GM18909 (cell line): ENCODE data around the gene NFKB2.
A peak's percentile ranks its signal among the peaks of the same experiment; 100 is the strongest.

Source experiments
- ATAC-seq: cut with Tn5 transposase; IDR thresholded peaks from one replicate; pipeline ENCODE4 v1.9.1; 2021; ENCODE audit warnings: mild to moderate bottlenecking; ENCODE audit not compliant: unreplicated experiment, poor library complexity

The NFKB2 gene

DNA sequence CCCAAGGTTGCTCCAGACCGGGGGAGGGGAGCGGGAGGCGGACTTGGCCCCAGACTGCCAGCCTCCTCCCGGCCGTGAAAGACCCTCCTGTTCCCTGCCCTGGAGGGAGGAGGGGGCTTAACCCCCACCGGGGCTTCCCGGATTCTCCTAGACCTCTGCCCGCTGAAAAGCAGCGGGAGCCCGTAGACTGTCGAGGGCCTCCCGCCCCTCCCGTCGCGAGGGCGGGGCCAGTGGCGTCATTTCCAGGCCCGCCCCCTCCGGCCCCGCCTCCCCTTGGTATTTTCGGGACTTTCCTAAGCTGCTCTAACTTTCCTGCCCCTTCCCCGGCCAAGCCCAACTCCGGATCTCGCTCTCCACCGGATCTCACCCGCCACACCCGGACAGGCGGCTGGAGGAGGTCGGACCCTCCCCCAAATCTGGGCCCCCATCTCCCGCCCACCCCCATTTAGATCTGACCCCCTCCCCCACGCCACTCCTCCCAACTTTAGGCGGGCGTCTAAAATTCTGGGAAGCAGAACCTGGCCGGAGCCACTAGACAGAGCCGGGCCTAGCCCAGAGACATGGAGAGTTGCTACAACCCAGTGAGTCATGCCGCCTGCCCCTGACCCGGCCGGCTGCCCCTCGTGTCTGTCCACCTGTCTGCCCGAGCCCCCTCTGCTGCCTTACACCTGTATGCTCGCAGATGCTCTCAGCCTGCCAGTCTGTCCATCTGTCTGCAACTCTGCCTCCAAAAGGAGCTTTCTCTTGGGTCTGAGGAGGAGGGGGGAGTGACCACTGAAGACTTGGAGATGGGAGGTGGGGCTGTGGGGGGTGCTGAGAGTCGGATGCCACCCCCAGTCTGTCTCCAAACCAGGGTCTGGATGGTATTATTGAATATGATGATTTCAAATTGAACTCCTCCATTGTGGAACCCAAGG lies at the start of gene NFKB2:
NFKB2 (plus strand) TSS at position 306 of the 917 bp plus-strand sequence; CDS start at position 561, 255 bp downstream.
- ATAC-seq: peak; percentile 37

DNA sequence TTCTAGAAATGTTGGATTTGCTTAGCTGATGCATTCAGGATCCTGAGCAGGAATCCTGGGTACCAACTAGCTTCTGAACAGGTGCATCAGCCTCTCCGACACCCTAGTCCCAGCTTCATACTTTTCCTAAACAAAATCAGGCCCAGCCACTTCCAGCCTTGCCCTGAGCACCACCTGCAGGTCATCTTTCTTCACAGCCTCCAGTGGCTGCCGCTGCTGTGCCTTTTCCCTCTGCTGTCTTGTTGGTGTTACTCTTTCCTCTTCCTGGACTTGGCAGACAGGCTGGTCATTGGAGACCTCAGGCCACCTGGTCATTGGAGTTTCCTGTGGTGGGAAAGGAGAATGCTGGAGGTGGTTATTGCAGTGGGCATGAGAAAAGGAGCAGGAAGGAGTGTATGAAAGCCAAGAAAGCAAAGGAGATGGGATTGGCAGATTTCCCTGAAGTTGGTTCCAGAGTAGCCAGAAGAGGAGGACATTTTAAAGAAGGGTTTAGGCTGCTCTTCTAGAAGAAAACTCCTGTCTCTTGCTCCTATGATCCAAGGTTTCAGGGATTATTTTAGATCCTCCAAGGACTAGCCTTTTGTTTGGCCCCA lies 48.2 kb upstream of the NFKB2 start:
- ATAC-seq: no peak

DNA sequence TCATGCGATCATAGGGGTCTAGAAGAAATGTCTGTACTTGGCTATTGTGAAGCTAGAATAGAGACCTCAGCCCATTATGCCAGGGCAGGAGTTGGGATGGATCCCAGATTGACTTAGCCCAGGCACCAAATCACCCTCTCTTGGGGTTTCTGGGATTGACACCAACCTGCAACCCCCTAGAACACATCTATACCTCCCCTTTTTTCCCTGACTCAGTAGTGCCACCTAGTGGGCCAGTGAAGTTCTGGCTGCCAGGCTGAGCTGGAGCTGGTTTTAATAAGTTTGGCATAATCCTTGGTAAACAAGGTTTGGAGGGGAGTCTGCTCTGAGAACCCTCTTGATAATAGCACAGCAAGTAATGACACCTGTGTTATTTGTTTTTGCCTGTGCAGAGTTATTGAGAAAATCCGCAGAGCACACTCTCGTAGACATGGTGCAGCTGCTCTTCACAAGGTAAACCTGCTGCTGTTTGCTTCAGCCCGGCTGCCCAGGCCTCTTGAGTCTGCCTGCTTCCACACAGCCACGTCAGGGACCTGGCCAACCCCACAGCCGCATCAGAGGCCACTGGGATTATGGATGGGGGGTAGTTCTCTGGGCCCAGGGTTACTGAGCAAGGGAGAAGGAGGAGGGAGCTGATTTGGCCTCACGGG lies 43.3 kb upstream of the NFKB2 start:
- ATAC-seq: no peak

DNA sequence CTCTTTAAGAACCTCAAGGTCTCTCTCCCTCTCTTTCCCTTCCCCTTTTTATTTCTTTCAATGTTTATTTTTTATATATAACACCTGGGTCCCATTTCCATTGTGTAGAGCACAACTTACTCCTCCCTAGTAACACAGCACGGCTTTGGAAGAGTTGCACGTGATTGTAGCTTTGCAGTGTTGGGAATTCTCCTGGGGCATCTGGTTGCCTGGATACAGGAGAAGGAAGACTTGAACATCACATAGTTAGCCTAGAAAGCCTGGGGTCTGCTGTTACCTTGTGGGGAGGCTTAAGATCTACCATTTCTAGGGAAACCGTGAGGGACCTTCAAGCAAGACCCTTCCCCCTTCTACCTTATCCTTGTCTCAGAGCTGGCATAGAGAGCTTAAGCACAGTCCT lies 41.1 kb upstream of the NFKB2 start:
- ATAC-seq: no peak

DNA sequence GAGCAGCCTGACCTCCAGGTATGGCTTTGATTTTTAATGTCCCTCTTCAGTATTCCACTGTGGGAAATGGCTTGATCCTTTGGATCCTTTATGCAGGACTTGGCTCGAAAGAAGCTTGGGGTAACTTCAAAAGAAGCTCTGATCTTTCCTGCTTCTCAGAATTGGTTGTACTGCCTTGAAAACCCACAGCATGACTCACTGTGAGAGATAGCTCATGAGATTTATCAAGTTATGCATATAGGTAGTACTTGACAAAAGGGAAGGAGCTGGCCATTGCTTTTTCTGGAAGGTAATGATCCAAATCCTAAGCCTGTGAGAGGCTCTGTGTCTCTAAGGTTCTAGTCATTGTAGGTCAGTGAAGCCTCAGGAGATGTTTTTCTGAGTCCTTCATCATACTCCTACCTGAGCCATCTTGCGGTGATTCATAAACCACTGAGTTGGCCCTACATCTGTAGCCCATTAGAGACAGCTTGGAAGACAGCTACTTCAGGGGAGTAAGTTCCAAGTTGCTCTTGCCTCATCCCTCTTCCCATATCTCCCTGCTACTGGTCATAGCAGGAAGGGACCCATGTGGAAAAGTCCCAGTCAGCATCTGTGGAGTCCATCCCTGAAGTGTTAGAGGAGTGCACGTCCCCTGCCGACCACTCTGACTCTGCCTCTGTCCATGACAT lies 36.7 kb upstream of the NFKB2 start:
- no peak for ATAC-seq

DNA sequence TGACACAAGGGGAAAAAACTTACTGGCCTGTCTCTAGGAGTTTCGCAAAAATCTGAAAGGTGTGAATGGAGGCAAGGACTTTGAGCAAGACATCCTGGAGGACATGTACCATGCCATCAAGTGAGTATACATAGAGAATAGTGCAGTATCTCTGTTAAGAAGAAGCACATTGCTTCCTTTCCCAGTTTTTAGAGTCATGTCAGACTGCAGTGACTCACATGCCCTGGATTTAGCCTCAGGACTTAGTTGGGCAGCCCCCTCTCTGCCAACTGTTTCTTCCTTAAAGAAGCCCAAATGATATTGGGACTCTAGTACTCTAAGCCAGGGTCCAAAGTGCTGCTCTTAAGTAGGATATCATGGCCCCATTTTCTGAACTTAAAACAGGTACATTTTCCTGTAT lies 28.1 kb upstream of the NFKB2 start:
- no peak for ATAC-seq

DNA sequence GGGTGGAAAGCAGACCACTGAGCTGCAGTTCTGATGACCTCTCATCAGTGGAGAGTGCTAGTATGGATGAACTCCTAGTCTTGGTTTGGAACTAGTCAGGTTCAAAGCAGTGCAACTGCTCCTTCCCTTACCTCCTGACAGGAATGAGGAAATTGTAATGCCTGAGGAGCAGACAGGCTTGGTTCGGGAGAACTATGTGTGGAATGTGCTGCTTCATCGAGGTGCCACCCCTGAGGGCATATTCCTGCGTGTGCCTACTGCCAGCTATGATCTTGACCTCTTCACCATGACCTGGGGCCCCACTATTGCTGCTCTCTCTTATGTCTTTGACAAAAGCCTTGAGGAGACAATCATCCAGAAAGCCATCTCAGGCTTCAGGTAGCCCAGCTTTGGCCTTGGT lies 27.4 kb upstream of the NFKB2 start:
- no peak for ATAC-seq

DNA sequence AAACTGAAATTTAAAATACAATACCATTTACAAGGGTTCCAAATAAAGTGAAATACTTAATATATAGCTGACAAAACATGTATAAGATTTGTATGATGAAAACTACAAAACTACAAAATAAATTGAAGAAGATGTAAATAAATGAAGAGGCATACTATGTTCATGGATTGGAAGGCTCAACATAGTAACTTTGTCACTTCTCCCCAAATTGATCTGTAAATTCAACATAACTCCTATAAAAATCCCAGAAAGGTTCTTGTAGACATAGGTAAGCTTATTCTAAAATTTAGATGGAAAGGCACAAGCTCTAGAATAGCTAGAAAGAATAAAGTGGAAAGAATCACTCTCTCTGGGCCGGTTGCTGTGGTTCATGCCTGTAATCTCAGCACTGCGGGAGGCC lies 24.2 kb upstream of the NFKB2 start:
- no peak for ATAC-seq

DNA sequence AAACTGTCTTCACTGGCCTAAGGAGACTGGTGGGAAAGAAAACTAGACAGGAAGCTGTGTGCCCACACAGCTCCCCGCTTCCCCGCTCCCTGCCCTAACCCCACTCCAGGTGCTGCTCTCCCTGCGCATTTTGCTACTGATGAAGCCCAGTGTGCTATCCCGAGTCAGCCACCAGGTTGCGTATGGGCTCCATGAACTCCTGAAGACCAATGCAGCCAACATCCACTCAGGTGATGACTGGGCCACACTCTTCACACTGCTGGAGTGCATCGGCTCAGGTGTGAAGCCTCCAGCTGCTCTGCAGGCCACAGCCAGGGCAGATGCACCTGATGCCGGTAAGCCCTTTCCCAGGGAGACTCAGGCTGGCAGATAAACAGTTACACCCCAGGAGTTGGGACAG lies 20.3 kb upstream of the NFKB2 start:
- ATAC-seq: no peak

DNA sequence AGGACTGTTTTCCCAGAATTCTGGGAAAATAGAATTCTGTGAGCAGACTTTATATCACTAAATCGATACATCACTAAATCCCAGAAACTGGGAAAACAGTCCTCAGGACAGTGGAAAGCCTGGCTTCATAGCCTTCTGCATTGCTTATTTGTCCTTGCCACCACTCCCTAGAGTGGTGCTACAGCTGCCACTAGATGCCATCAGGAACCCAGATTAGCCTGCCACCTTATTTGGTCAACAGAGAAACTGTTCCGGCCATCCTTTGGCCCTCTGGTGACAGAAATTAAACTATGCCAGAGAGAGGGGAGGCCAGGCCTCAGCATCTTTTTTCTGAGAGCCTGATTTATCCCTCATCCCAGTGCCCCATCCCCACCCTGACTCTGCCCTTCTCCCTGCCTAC lies 19.6 kb upstream of the NFKB2 start:
- ATAC-seq: no peak

DNA sequence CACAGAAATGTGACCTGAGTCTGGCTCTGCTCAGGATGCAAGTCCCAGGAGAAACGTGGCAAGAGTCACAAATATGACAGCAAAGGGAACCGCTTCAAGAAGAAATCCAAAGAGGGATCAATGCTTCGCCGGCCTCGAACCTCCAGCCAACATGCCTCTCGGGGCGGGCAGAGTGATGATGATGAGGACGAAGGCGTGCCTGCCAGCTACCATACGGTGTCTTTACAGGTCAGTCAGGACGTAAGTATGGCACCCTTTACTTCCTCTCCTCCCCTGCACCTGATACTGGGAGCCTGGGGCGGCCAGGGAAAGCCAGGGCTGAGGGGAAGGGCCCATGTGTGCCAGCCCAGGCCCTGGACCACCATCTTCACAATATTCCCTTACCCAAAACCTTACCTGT lies 18.6 kb upstream of the NFKB2 start:
- ATAC-seq: no peak

DNA sequence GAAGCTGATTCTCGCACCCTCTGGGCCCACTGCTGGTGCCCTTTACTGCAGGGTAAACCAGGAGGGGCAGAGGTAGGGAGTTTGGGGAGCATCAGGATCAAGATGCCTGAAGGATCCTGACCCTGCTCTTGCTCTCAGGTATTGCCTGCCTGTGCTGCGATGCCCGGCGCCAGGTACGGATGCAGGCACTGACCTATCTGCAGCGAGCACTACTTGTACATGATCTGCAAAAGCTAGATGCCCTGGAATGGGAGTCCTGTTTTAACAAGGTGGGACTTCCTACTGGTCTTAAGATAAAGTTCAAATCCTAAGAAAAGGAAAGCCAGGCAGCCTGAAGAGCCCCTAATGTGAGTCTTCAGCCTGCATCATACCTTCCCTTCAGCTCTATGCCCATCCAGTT lies 16.1 kb upstream of the NFKB2 start:
- ATAC-seq: no peak

DNA sequence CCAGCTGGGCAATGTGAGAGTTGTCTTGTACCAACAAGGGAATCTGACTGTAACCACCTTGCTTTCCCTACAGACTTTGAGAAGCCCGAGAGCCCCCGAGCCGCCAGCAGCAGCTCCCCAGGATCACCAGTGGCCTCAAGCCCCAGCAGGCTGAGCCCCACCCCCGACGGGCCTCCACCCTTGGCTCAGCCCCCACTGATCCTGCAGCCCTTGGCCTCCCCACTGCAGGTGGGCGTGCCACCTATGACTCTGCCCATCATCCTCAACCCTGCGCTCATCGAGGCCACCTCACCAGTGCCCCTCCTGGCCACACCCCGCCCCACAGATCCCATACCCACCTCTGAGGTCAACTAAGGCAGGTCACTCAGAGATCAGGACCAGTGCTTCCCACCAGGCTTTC lies 13.5 kb upstream of the NFKB2 start:
- ATAC-seq: no peak

DNA sequence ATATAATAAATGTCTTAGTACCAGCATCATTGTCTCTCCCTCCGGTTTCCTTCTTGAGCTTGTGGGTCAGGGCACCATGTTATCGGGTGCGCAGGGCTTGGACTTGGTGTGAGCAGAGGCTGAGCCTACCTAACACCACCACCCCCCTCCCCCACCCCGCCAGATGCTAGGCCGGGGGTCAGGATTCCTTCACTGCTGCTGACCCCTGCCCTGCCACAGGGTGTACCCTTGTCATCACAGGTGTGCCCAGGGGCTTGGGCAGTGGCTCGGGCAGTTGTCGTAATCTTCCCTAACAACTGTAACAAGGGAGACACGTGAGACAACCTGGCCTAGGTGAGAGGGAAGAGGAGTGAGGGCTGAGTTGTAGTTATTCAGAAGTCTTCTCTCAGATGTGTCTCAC lies 12.6 kb upstream of the NFKB2 start:
- ATAC-seq: no peak

DNA sequence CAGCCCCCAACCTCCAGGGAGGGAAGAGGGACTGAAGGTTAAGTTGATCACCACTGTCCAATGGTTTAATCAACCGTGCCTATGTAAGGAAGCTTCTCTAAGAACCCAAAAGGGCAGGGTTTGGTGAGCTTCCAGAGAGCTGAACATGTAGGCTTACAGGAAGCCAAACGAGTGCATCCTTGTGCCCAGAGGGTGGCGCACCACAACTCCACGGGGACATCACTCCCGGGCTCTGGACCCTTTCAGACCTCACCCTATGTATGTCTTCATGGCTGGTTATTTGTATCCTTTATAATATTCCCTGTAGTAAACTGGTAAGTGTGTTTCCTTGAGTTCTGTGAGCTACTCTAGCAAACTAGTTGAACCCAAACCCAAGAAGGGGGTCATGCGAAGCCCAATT lies 11.5 kb upstream of the NFKB2 start:
- ATAC-seq: no peak

DNA sequence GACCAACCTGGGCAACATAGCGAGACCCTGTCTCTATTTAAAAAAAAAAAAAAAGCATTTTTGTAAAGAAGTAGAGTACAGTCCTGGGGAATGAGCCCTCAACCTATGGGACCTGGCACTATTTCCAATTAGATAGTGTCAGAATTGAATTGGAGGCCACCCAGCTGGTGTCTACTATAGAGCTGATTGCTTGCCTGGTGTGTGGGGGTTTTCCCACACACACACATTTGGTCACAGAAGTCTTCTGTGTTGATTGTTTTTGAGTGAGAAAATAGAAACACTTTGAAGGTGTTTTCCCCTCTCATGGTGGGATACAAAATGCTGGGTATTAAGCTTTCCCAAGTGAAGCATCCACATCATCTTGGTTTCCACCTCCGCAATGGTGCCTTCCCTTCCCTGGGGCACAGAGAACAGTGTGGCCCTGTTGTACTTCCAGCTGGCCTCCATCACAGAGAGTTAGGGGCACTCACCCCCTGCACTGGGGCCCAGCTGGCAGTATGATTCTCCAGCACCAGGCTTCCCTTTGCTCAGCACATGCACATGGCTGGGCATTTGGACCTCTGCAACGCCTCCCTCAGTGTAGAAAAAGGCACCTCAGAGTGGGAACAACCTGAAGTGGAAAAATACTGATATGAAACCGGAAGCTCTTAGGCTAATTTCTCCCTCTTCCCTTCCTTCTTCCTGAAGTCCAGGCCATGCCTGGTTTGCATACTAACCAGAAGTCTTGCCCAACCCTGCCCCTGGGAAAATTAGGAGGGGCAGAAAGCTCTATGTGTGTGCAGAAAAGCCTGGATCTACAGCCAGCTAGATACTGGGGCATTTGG lies 10.7 kb upstream of the NFKB2 start:
- ATAC-seq: no peak

DNA sequence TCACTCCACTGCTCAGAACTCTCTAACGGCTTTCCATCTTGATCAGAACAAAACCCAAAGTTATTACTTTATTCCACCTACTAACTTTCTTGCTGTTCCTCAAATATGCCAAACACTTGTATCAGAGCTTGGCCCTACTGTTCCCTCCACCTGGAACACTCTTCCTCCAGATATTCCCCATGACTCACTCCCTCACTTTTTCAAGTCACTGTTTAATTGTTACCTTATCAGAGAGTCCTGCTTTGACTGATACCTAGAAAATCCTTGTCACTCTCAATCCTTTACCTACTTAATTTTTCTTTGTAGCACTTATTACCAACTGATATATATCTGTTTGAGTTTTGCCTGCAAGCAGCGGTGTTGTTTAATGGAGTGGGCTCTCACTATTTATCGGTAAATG lies 5.6 kb upstream of the NFKB2 start:
- no peak for ATAC-seq

DNA sequence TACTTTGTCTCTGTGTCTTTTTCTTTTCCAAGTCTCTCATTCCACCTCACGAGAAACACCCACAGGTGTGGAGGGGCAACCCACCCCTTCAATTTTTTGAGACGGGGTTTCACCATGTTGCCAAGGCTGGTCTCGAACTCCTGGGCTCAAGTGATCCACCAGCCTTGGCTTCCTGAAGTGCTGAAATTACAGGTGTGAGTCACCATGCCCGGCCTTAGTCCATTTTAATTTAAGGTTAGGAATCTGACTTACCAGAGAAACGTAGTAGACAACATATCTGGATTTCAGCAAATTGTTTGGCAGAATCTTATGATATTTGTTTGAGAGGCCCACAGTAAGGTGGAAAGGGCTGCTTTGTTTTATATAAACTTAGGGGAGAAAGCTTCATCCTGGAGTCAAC lies 3.2 kb upstream of the NFKB2 start:
- ATAC-seq: no peak

DNA sequence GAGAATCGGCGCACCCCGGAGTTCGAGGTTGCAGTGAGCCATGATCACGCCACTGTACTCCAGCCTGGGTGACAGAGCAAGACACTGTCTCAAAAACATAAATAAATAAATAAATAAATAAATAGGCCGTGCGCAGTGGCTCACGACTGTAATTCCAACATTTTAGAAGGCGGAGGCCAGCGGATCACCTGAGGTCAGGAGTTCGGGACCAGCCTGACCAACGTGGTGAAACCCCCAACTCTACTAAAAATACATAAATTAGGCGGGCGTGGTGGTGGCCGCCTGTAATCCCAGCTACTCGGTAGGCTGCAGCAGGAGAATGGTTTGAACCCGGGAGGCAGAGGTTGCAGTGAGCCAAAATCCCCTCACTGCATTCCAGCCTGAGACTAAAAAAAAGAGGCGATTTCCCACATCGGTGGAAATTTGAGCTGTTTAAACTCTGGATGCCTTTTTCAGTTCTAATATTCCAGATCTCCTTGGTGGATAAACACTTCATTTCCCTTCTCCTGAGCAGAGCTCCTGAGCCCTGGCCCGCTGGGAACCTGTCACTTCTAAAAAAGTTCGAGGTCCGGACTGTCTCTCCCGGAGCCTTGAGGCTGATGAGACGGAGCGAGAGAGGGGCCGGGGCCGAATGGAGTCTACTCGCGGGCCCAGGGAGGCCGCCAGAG lies 2.0 kb upstream of the NFKB2 start:
- ATAC-seq: no peak
